ENCODE results near the gene SLC44A4.

SLC44A4 gene

GRCh38 chr6:31829633-31830283 lies 49.0 kb downstream of the SLC44A4 start:
- H2BK15ac ChIP-seq (ENCODE audit: low read depth, poor library complexity, severe bottlenecking): no peak overlapping the region
- no peak overlapping the region for H3K4ac ChIP-seq (ENCODE audit: low read depth in 1 of 2, low read length in 2 of 2)
- 8% methylated on average over 12 of the region's 15 CpGs for WGBS
- no peak overlapping the region for H2AFZ ChIP-seq (ENCODE audit: low read depth, low read length)
- H3K9me3 ChIP-seq (ENCODE audit: control insufficient read depth, low read length): no peaks in the 10 kb centered on the region
- no peak overlapping the region for H2AK5ac ChIP-seq (ENCODE audit: low read length, severe bottlenecking)
- peaks cover 9% of the 10 kb centered on the region for H3K4me1 ChIP-seq (ENCODE audit: control insufficient read depth, insufficient read depth, low read depth, low read length)
- no peak overlapping the region for H3K27ac ChIP-seq (ENCODE audit: low read length, poor library complexity, severe bottlenecking)
- H3K18ac ChIP-seq (ENCODE audit: low read depth in 1 of 2, low read length in 2 of 2): no peak overlapping the region
- H4K91ac ChIP-seq (ENCODE audit: low read length): no peak overlapping the region
- peak overlapping the region; percentile 93 for H3K9ac ChIP-seq (ENCODE audit: low read length)
- H2BK120ac ChIP-seq (ENCODE audit: low read depth, low read length): no peak overlapping the region
- no peak overlapping the region for H4K8ac ChIP-seq (ENCODE audit: low read length)
- H3K79me1 ChIP-seq (replicated peaks; ENCODE audit: low read length, poor library complexity, severe bottlenecking): peaks cover 5% of the 10 kb centered on the region
- DNase-seq: peak; percentile 74
- peak overlapping the region; percentile 30 to 79 for H3K4me3 ChIP-seq (ENCODE audit: insufficient read depth in 1 of 2, low read depth in 1 of 2, low read length in 2 of 2)
- peak overlapping the region; percentile 90 for H3K4me2 ChIP-seq (ENCODE audit: low read length, poor library complexity, severe bottlenecking)
- no peak overlapping the region for H2BK5ac ChIP-seq (ENCODE audit: low read depth, low read length, poor library complexity, severe bottlenecking)
- no peak overlapping the region for H2BK12ac ChIP-seq (ENCODE audit: low read length in 2 of 2)
- H3K36me3 ChIP-seq (ENCODE audit: control insufficient read depth in 1 of 2, insufficient read depth in 2 of 2, low read depth in 1 of 2, low read length in 2 of 2): no peaks in the 10 kb centered on the region
- H3K27me3 ChIP-seq (ENCODE audit: control insufficient read depth in 1 of 2, insufficient read depth in 1 of 2, low read length in 2 of 2): no peaks in the 10 kb centered on the region
- no peak overlapping the region for H3K23ac ChIP-seq (ENCODE audit: low read length in 2 of 2)
- H3K14ac ChIP-seq (ENCODE audit: low read length in 2 of 2): no peak overlapping the region

DNA sequence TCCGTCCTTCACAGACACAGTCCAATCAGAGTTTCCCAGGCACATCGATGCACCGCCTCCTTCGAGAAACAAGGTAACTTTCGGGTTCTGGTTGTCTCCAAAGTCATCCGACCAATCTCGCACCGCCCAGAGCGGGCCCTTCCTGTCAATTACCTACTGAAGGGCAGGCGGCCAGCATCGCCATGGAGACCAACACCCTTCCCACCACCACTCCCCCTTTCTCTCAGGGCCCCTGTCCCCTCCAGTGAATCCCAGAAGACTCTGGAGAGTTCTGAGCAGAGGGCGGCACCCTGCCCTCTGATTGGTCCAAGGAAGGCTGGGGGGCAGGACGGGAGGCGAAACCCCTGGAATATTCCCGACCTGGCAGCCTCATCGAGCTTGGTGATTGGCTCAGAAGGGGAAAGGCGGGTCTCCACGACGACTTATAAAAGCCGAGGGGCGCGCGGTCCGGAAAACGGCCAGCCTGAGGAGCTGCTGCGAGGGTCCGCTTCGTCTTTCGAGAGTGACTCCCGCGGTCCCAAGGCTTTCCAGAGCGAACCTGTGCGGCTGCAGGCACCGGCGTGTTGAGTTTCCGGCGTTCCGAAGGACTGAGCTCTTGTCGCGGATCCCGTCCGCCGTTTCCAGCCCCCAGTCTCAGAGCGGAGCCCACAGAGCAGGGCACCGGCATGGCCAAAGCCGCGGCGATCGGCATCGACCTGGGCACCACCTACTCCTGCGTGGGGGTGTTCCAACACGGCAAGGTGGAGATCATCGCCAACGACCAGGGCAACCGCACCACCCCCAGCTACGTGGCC lies 51.3 kb downstream of the SLC44A4 start, which contains the start of gene HSPA1B:
HSPA1B (plus strand) TSS at position 453 of the 794 bp plus-strand sequence; CDS start at position 666, 213 bp downstream.
- Histone ChIP-seq H2AFZ (ENCODE audit: low read depth, low read length) (no peak within 1 kb of the TSS), H3K23ac (ENCODE audit: low read length in 2 of 2) (peak within 1 kb of the TSS in 1 of 2 experiments; percentile 96), H3K4me3 (ENCODE audit: insufficient read depth in 1 of 2, low read depth in 1 of 2, low read length in 2 of 2) (peak within 1 kb of the TSS; percentile 69 to 89), H3K14ac (ENCODE audit: low read length in 2 of 2) (peak within 1 kb of the TSS in 1 of 2 experiments; percentile 46), H3K27me3 (ENCODE audit: control insufficient read depth in 1 of 2, insufficient read depth in 1 of 2, low read length in 2 of 2) (no peaks in the 10 kb centered on the region), H3K4me2 (ENCODE audit: low read length, poor library complexity, severe bottlenecking) (peak within 1 kb of the TSS; percentile 87), H3K4ac (ENCODE audit: low read depth in 1 of 2, low read length in 2 of 2) (peak within 1 kb of the TSS; percentile 32 to 87), H3K79me1 (replicated peaks; ENCODE audit: low read length, poor library complexity, severe bottlenecking) (peaks cover 4% of the 10 kb centered on the region), H2BK120ac (ENCODE audit: low read depth, low read length) (peak within 1 kb of the TSS; percentile 85), H2BK15ac (ENCODE audit: low read depth, poor library complexity, severe bottlenecking) (peak within 1 kb of the TSS; percentile 60), H3K9me3 (ENCODE audit: control insufficient read depth, low read length) (no peaks in the 10 kb centered on the region), H4K91ac (ENCODE audit: low read length) (peak within 1 kb of the TSS; percentile 89), H3K27ac (ENCODE audit: low read length, poor library complexity, severe bottlenecking) (peak within 1 kb of the TSS; percentile 87), H4K8ac (ENCODE audit: low read length) (peak within 1 kb of the TSS; percentile 91), H3K18ac (ENCODE audit: low read depth in 1 of 2, low read length in 2 of 2) (peak within 1 kb of the TSS; percentile 72 to 85), H3K9ac (ENCODE audit: low read length) (peak within 1 kb of the TSS; percentile 94), H2AK5ac (ENCODE audit: low read length, severe bottlenecking) (peak within 1 kb of the TSS; percentile 97), H2BK12ac (ENCODE audit: low read length in 2 of 2) (peak within 1 kb of the TSS; percentile 80 to 89), H3K36me3 (ENCODE audit: control insufficient read depth in 1 of 2, insufficient read depth in 2 of 2, low read depth in 1 of 2, low read length in 2 of 2) (no peaks in the 10 kb centered on the region), H2BK5ac (ENCODE audit: low read depth, low read length, poor library complexity, severe bottlenecking) (no peak within 1 kb of the TSS), H3K4me1 (ENCODE audit: control insufficient read depth, insufficient read depth, low read depth, low read length) (peaks cover 10% of the 10 kb centered on the region)
- under 1% methylated on average over 35 of the region's 56 CpGs for WGBS
- peak; percentile 100 for DNase-seq

DNA sequence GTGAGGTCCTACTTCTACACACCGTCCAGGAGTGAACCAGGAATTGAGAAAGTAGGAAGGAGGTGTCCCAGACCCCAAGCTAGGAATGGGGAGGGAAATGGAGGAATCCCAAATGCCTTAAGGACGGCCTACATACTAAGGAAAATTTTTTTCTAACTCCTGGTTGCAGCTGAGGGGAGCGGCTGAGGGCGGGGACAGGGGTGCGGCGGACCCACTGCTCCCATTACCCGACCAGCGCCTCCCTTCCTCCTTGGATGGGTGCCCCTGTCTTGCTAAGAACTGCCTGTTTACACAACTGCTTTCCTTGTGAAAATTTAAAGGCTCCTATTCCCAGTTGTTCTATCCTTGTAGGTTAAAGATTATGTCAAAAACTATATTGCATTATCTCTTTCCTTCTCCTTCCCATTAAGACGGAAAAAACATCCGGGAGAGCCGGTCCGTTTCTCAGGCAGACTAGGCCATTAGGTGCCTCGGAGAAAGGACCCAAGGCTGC lies 52.0 kb downstream of the SLC44A4 start:
- H3K9me3 ChIP-seq (ENCODE audit: control insufficient read depth, low read length): no peaks in the 10 kb centered on the region
- 3% methylated on average over 13 of the region's 13 CpGs for WGBS
- H3K4me1 ChIP-seq (ENCODE audit: control insufficient read depth, insufficient read depth, low read depth, low read length): peaks cover 10% of the 10 kb centered on the region
- H3K9ac ChIP-seq (ENCODE audit: low read length): peak overlapping the region; percentile 94
- H4K91ac ChIP-seq (ENCODE audit: low read length): peak overlapping the region; percentile 89
- peak overlapping the region; percentile 87 for H3K27ac ChIP-seq (ENCODE audit: low read length, poor library complexity, severe bottlenecking)
- H3K4me3 ChIP-seq (ENCODE audit: insufficient read depth in 1 of 2, low read depth in 1 of 2, low read length in 2 of 2): peak overlapping the region in 1 of 2 experiments; percentile 89
- DNase-seq: no peak
- H2BK5ac ChIP-seq (ENCODE audit: low read depth, low read length, poor library complexity, severe bottlenecking): no peak overlapping the region
- H2AK5ac ChIP-seq (ENCODE audit: low read length, severe bottlenecking): peak overlapping the region; percentile 97
- no peak overlapping the region for H3K14ac ChIP-seq (ENCODE audit: low read length in 2 of 2)
- H2BK120ac ChIP-seq (ENCODE audit: low read depth, low read length): peak overlapping the region; percentile 85
- H4K8ac ChIP-seq (ENCODE audit: low read length): peak overlapping the region; percentile 91
- no peak overlapping the region for H3K23ac ChIP-seq (ENCODE audit: low read length in 2 of 2)
- H3K4ac ChIP-seq (ENCODE audit: low read depth in 1 of 2, low read length in 2 of 2): peak overlapping the region; percentile 32 to 87
- H2BK12ac ChIP-seq (ENCODE audit: low read length in 2 of 2): peak overlapping the region; percentile 61 to 89
- no peak overlapping the region for H2BK15ac ChIP-seq (ENCODE audit: low read depth, poor library complexity, severe bottlenecking)
- H3K4me2 ChIP-seq (ENCODE audit: low read length, poor library complexity, severe bottlenecking): peak overlapping the region; percentile 43
- H3K79me1 ChIP-seq (replicated peaks; ENCODE audit: low read length, poor library complexity, severe bottlenecking): peaks cover 4% of the 10 kb centered on the region
- peak overlapping the region; percentile 72 to 85 for H3K18ac ChIP-seq (ENCODE audit: low read depth in 1 of 2, low read length in 2 of 2)
- H2AFZ ChIP-seq (ENCODE audit: low read depth, low read length): no peak overlapping the region
- no peaks in the 10 kb centered on the region for H3K36me3 ChIP-seq (ENCODE audit: control insufficient read depth in 1 of 2, insufficient read depth in 2 of 2, low read depth in 1 of 2, low read length in 2 of 2)
- no peaks in the 10 kb centered on the region for H3K27me3 ChIP-seq (ENCODE audit: control insufficient read depth in 1 of 2, insufficient read depth in 1 of 2, low read length in 2 of 2)

DNA sequence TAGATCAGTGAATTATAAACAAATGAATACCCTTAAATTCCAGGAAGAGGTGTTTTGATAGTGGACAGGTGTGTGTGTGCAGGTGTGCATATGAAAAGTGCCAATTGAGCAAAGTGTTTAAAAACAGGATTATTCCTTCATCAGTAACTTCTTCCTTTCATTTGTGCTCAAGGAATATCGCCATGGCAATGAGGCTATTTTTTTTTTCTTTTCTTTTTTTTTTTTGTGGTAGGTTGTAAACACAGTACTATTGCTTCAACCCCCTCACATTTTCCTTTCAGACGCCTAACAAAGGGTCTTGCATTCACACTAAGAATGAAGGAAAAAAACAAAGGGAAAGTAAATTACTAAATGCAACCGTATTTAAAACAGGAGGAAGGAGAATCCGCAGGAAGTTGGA lies 53.2 kb downstream of the SLC44A4 start:
- peak; percentile 32 for DNase-seq
- H3K27ac ChIP-seq (ENCODE audit: low read length, poor library complexity, severe bottlenecking): no peak overlapping the region
- no peak overlapping the region for H4K8ac ChIP-seq (ENCODE audit: low read length)
- WGBS: 81% methylated on average over 2 of the region's 4 CpGs
- H3K14ac ChIP-seq (ENCODE audit: low read length in 2 of 2): no peak overlapping the region
- no peak overlapping the region for H2AK5ac ChIP-seq (ENCODE audit: low read length, severe bottlenecking)
- H3K23ac ChIP-seq (ENCODE audit: low read length in 2 of 2): no peak overlapping the region
- no peak overlapping the region for H2BK120ac ChIP-seq (ENCODE audit: low read depth, low read length)
- peaks cover 11% of the 10 kb centered on the region for H3K4me1 ChIP-seq (ENCODE audit: control insufficient read depth, insufficient read depth, low read depth, low read length)
- H3K4ac ChIP-seq (ENCODE audit: low read depth in 1 of 2, low read length in 2 of 2): no peak overlapping the region
- H2BK12ac ChIP-seq (ENCODE audit: low read length in 2 of 2): no peak overlapping the region
- H3K18ac ChIP-seq (ENCODE audit: low read depth in 1 of 2, low read length in 2 of 2): no peak overlapping the region
- no peak overlapping the region for H2BK5ac ChIP-seq (ENCODE audit: low read depth, low read length, poor library complexity, severe bottlenecking)
- no peaks in the 10 kb centered on the region for H3K9me3 ChIP-seq (ENCODE audit: control insufficient read depth, low read length)
- no peaks in the 10 kb centered on the region for H3K27me3 ChIP-seq (ENCODE audit: control insufficient read depth in 1 of 2, insufficient read depth in 1 of 2, low read length in 2 of 2)
- no peak overlapping the region for H3K4me3 ChIP-seq (ENCODE audit: insufficient read depth in 1 of 2, low read depth in 1 of 2, low read length in 2 of 2)
- no peak overlapping the region for H3K9ac ChIP-seq (ENCODE audit: low read length)
- peaks cover 4% of the 10 kb centered on the region for H3K79me1 ChIP-seq (replicated peaks; ENCODE audit: low read length, poor library complexity, severe bottlenecking)
- no peak overlapping the region for H2BK15ac ChIP-seq (ENCODE audit: low read depth, poor library complexity, severe bottlenecking)
- no peaks in the 10 kb centered on the region for H3K36me3 ChIP-seq (ENCODE audit: control insufficient read depth in 1 of 2, insufficient read depth in 2 of 2, low read depth in 1 of 2, low read length in 2 of 2)
- H2AFZ ChIP-seq (ENCODE audit: low read depth, low read length): no peak overlapping the region
- no peak overlapping the region for H3K4me2 ChIP-seq (ENCODE audit: low read length, poor library complexity, severe bottlenecking)
- H4K91ac ChIP-seq (ENCODE audit: low read length): no peak overlapping the region

Data from mesenchymal stem cell (in vitro differentiated cells and primary cell).